Spleen (tissue), 7 donors: Measurements from ENCODE around the gene ATP4A.

Experiments used
- POLR2AphosphoS5 ChIP-seq, 3 donors: sonication (generic); formaldehyde crosslinking; IDR thresholded peaks; one replicate each; pipeline ENCODE4 v1.5.1; 2017; ENCODE audit warnings: antibody characterized with exemption in 3 of 3
- TF ChIP-seq, protein P1 (sequence below), 11 experiments: fragments of 200-600 bp in 7 of 11; fragments of 450-650 bp in 4 of 11; sonication (generic) in 4 of 11; IDR thresholded peaks in 8 of 11; conservative IDR thresholded peaks in 3 of 11; 1 replicate in 7 of 11; 2 replicates in 4 of 11; pipeline versions ENCODE4 v1.4.0 to v1.8.0; 2016 to 2021; ENCODE audit warnings: antibody characterized with exemption in 11 of 11, inconsistent platforms in 4 of 11, mild to moderate bottlenecking in 1 of 11
- donor health status: DM: no; HTN: no; CAD: no; lungs with moderate emphysema.
- donor health status: DM: no; HTN: no; CAD: no.
- donor health status: DM: no; HTN: no; CAD: no.

DNA sequence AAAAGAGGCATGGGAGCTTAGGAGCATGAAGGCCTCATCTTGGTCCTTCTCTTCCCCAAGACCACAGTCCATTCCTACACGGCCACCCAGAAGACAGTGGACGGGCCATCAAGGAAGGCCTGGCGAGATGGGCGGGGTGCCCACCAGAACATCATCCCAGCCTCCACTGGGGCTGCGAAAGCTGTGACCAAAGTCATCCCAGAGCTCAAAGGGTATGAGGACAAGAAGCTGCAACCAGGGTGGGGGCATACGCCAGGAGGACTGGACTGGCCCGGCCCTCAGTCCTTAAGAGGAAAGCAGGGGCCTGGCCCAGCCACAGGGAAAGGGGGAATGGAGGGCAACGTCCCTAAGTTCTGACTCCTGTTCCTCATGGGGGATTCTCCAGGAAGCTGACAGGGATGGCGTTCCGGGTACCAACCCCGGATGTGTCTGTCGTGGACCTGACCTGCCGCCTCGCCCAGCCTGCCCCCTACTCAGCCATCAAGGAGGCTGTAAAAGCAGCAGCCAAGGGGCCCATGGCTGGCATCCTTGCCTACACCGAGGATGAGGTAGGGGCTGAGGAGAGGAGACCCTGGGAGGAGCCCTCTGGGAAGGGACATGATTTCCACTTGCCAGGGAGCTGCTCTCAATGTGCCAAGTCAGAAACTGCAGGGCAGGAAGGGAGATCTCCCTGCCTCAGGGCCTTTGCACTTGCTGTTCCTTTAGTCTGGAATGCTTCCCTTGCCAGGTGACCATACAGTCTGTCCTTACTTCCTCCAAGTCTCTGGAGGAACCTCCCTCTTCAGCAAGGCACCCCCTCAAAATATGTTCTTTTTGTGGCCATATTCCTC lies 20.0 kb downstream of the ATP4A start:
- TF ChIP-seq, protein P1, sequence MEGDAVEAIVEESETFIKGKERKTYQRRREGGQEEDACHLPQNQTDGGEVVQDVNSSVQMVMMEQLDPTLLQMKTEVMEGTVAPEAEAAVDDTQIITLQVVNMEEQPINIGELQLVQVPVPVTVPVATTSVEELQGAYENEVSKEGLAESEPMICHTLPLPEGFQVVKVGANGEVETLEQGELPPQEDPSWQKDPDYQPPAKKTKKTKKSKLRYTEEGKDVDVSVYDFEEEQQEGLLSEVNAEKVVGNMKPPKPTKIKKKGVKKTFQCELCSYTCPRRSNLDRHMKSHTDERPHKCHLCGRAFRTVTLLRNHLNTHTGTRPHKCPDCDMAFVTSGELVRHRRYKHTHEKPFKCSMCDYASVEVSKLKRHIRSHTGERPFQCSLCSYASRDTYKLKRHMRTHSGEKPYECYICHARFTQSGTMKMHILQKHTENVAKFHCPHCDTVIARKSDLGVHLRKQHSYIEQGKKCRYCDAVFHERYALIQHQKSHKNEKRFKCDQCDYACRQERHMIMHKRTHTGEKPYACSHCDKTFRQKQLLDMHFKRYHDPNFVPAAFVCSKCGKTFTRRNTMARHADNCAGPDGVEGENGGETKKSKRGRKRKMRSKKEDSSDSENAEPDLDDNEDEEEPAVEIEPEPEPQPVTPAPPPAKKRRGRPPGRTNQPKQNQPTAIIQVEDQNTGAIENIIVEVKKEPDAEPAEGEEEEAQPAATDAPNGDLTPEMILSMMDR (IDR thresholded peaks at IDR 0.05 in 8 of 11, conservative IDR thresholded peaks at IDR 0.05 in 3 of 11) = no peak
- TF ChIP-seq POLR2AphosphoS5 (IDR thresholded peaks at IDR 0.05) = no peak
